IPS DF 6.9 (cell line): ENCODE results near the gene VWA2.

Experiments used
- DNase-seq: peaks from one replicate; pipeline ENCODE4 v3.0.0-alpha.2; 2013; ENCODE audit warnings: low read depth, low spot score
- H3K27ac ChIP-seq: one replicate; pipeline ENCODE4 v1.5.1; 2013; ENCODE audit warnings: low read length, control low read depth
- H3K27me3 ChIP-seq: 2 replicates; pipeline ENCODE4 v1.6.1; 2013; ENCODE audit warnings: mild to moderate bottlenecking, low read length; ENCODE audit not compliant: control insufficient read depth, insufficient read depth
- H3K36me3 ChIP-seq: 2 replicates; pipeline ENCODE4 v1.6.1; 2013; ENCODE audit warnings: low read length; ENCODE audit not compliant: control insufficient read depth, insufficient read depth
- H3K4me1 ChIP-seq: 2 replicates; pipeline ENCODE4 v1.6.1; 2013; ENCODE audit warnings: low read length; ENCODE audit not compliant: control insufficient read depth, insufficient read depth
- H3K4me3 ChIP-seq: 2 replicates; pipeline ENCODE4 v1.5.1; 2013; ENCODE audit warnings: mild to moderate bottlenecking, low read length
- H3K9me3 ChIP-seq: 2 replicates; pipeline ENCODE4 v1.6.1; 2013; ENCODE audit warnings: low read length, inconsistent platforms; ENCODE audit not compliant: control insufficient read depth, insufficient read depth
- WGBS: extraction: QIAGEN DNeasy Blood & Tissue Kit; methylation state at CpG from one replicate; pipeline ENCODE4 v1.1.7; 2013; ENCODE audit warnings: mixed read lengths, missing lambda C conversion rate; ENCODE audit not compliant: insufficient read length, insufficient coverage; 5-methylcytosine and 5-hydroxymethylcytosine counted together

Gene VWA2

DNA sequence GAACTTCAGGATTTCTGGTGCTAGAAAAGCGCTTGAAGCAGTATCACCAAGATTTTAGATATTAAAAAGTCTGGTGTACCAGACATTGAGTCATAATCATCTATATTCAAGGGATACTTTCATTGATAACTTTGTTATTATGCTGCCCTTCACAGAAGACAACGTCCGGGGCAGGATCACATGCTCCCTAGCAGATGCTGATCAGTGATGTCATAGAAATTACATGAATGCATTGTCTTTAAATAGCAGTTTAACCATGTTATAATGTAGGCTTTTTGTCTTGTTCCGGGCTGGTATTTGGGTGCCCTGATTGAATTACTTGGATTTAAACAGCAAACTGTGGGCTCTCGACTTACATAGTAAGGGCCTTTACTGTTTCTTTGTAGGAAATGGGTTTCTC, 54.0 kb downstream of the VWA2 start:
- no peaks in the 10 kb centered on the region; the same call in 1 of the 2 replicates for H3K9me3 ChIP-seq

DNA sequence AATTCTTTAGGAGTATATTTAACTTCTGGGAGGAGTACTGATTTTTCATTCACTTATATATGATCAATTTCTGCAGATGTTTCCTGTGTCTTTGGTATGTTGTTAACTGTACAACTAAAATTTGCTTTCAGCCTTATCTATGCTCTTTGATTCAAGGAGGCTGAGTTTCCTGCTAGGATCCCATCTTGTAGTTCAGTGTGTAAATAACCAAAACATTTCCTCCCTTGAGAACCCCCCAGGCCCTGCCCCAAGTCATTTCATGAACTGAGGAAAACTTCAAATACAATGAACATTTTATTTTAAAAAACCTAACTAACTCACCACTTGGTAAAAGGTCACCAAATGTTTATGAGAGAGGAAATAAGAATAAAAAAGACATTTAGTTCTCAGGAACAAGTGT, 55.5 kb downstream of the VWA2 start:
- Histone ChIP-seq H3K27me3 (no peaks in the 10 kb centered on the region), H3K36me3 (no peaks in the 10 kb centered on the region), H3K4me1 (no peaks in the 10 kb centered on the region), H3K9me3 (no peaks in the 10 kb centered on the region), H3K27ac (no peak overlapping the region), H3K4me3 (no peak overlapping the region)
- DNase-seq, result no peak

More for the DNA sequence above, 54.0 kb downstream of the VWA2 start:
- H3K27me3 ChIP-seq, result no peaks in the 10 kb centered on the region
- no peaks in the 10 kb centered on the region for H3K4me1 ChIP-seq
- DNase-seq, result no peak
- H3K36me3 ChIP-seq, result no peaks in the 10 kb centered on the region; the same call in 1 of the 2 replicates
- H3K27ac ChIP-seq, result no peak overlapping the region
- no CpG with 5 or more reads among the region's 5 CpGs for WGBS
- no peak overlapping the region for H3K4me3 ChIP-seq

DNA sequence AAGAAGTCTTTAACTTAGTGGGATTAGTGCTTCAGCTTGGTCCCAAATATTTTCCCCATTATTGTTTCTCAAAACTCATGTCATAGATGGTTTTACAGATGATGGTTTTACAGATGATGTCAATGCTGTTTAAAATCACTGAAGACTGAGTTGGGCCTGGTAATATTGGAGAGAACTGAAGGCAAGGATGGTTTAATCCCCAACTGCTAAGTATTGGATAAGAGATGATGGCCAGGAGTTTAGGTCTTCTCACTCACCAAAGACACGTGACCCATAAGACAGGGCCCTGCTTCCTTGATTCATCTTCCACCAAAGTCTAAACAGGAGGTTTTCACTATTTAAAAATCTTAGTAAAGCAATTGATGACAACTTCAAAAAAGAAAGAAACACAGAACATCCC, 56.3 kb downstream of the VWA2 start:
- no peak overlapping the region for H3K27ac ChIP-seq
- DNase-seq, result no peak
- no CpG with 5 or more reads among the region's 1 CpG for WGBS
- H3K4me3 ChIP-seq, result no peak overlapping the region
- no peaks in the 10 kb centered on the region for H3K36me3 ChIP-seq
- no peaks in the 10 kb centered on the region for H3K9me3 ChIP-seq
- no peaks in the 10 kb centered on the region for H3K4me1 ChIP-seq
- no peaks in the 10 kb centered on the region for H3K27me3 ChIP-seq

DNA sequence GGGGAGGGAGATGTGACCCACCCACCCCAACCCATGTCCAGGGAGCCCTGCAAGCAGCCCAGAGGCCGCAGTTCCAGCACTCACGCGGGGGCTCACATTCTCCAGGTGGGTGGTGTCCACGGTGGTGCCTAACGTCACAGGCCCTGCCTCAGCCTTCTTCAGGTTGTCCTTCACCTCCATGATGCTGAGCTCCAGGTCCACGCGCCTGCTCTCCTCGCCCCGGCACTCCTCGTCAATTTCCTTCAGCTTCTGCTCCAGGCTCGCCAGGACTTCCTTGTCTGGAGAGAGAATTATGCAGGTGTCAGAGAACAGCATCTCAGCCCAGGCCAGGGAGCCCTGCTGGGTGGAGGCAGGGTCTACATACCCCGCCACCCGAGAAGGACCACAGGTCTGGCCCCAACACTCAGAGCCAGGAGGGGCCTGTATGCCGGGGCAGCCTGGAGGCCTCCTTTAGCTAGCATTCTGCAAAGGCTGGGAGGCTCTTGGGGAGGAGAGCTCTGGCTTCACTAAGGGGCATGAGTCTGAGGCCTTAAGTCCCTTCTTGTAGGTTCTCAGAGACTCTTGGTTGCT, 58.2 kb downstream of the VWA2 start:
- Histone ChIP-seq H3K9me3 (no peaks in the 10 kb centered on the region), H3K27me3 (no peaks in the 10 kb centered on the region), H3K27ac (no peak overlapping the region), H3K36me3 (no peaks in the 10 kb centered on the region), H3K4me3 (no peak overlapping the region), H3K4me1 (no peaks in the 10 kb centered on the region)
- no peak for DNase-seq
- no CpG with 5 or more reads among the region's 14 CpGs for WGBS

DNA sequence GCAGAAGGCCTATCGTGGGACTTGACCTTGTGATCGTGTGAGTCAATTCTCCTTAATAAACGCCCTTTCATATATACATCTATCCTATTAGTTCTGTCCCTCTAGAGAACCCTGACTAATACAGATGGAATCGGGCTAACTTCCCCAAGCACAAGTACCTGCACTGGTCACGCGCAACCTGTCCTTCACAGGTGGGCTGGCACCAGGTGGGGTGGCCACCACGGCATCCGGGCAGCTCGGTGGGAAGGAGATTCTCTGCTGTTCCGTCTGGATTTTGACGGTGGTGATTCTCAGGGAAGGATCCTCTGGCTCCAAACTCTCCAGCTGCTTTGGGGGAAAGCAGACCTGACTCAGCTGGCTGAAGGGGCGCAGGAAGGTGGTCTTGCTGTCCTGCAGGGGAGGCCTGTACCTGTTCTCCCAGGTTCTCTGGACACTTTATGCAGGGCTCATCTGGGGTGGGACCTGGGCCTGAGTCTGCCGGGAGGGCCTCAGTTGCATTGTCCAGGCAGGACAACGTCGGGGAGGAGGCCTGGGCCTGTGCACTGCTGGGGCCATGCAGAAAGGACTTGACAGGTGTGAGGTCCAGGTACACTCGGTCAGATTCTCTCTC, 61.1 kb downstream of the VWA2 start:
- no CpG with 5 or more reads among the region's 16 CpGs for WGBS
- Histone ChIP-seq H3K27me3 (no peaks in the 10 kb centered on the region), H3K36me3 (no peaks in the 10 kb centered on the region), H3K9me3 (no peaks in the 10 kb centered on the region), H3K27ac (no peak overlapping the region), H3K4me3 (no peak overlapping the region), H3K4me1 (no peaks in the 10 kb centered on the region)
- DNase-seq, result no peak

DNA sequence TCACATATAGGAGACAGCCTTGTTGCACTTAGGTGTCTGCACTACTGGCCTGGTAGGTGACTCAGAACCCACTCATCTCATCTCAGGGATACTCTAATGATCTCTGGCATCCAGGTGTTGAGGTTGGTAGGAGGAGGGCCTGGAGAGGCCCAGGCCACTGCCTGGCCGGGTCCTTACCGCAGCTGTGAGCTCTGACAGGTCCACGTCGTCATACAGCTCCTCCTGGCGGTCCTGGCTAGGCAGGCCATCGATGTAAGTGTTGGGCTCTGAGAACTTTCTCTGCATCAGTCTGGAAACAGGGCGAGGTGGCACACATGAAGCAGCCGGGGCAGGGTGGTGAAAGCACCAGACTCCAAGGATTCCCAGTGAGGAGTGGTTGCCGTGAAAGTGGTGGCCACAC, 62.1 kb downstream of the VWA2 start:
- no peaks in the 10 kb centered on the region for H3K36me3 ChIP-seq
- DNase-seq, result no peak
- H3K4me3 ChIP-seq, result no peak overlapping the region
- no peak overlapping the region for H3K27ac ChIP-seq
- H3K27me3 ChIP-seq, result no peaks in the 10 kb centered on the region
- no peaks in the 10 kb centered on the region for H3K9me3 ChIP-seq
- WGBS, result no CpG with 5 or more reads among the region's 9 CpGs
- H3K4me1 ChIP-seq, result no peaks in the 10 kb centered on the region; the same call in 1 of the 2 replicates

DNA sequence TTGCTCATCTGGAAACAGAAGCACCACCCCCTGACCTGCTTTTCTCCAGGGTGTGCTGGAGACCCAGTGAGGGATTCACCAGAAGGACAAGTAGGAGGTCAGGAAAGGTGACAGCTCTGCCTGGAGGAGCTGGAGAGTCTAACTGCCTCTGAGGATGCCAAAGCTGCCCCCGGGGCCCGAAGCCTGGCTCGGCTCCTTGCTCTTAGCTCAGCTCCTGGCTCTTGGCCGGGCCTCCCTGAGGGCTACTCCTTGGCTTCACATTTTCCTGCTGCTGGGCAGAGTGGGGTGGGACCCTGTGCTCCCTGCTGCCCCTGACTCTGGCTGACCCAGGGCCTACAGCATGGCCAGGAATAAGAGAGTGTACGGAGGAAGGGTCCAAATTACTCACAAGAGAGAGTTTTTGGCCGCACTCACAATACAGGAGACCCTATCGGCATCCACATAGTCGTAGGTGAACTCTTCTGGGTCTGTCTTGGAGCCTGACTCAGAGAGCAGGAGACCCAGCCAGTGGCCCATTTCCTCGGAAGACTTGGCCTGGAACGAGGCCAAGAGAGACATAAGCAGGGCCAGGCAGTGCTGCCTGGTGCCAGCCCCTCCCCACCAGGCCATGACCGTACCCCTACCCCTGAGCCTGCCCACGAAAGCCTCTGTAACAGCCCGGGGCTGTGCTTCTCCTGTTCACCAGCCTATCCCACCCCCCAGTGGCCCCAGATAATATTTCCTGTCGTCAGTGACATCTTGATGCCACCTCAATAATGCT, 63.1 kb downstream of the VWA2 start:
- no CpG with 5 or more reads among the region's 14 CpGs for WGBS
- Histone ChIP-seq H3K4me3 (no peak overlapping the region), H3K4me1 (no peaks in the 10 kb centered on the region; the same call in 1 of the 2 replicates), H3K27ac (no peak overlapping the region), H3K9me3 (no peaks in the 10 kb centered on the region), H3K27me3 (no peaks in the 10 kb centered on the region), H3K36me3 (no peaks in the 10 kb centered on the region)
- DNase-seq, result no peak

DNA sequence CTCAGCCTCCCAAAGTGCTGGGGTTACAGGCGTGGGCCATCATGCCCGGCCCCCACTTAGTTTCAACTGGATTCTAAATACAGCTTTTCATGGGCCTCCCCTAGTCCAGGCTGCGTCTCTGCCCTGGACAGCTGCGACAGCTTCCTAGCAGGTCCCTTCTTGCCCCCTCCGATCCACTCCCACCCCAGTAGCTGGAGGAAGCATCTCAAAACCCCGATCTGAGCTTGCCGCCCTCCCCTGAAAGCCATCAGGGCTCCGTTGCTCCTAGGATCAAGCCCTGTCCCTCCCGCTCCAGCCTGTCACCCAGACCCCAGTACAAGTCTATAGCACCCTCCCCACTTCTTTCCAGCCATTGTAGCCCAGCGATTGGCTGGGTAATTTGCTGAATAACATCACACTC, 64.5 kb downstream of the VWA2 start:
- no peaks in the 10 kb centered on the region for H3K36me3 ChIP-seq
- H3K4me3 ChIP-seq, result no peak overlapping the region
- H3K27ac ChIP-seq, result no peak overlapping the region
- H3K9me3 ChIP-seq, result no peaks in the 10 kb centered on the region
- no peaks in the 10 kb centered on the region; the same call in 1 of the 2 replicates for H3K4me1 ChIP-seq
- WGBS, result no CpG with 5 or more reads among the region's 10 CpGs
- H3K27me3 ChIP-seq, result no peaks in the 10 kb centered on the region
- DNase-seq, result no peak

DNA sequence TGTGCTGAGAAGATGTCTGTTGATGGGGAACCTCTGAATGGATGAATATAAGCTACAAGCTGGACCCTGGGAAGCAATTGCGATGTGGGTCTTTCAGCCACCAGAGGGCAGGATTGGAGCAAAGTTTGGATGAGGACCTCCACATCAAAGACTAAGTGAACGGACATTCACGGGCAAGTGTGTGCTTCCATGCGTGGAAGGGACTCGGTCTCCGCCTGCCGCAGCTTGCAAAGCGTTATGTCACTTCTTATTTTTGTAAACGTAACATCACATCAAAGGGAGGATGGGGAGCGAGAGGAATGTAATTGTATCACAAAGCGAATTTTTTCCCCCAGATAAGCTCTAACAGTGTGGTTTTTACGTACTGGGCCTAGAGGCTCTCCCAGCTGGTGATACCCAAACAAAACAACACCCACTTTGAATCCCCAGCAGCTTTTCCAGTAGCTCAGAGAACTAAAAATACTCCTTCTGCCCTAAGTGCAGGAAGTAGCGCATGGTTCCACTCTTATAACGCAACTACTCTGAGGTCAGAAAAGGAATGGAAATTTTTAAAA, 65.0 kb downstream of the VWA2 start:
- Histone ChIP-seq H3K4me3 (peak overlapping the region; percentile 66; the same call in 1 of the 2 replicates), H3K27ac (no peak overlapping the region), H3K9me3 (no peaks in the 10 kb centered on the region), H3K27me3 (no peaks in the 10 kb centered on the region), H3K4me1 (no peaks in the 10 kb centered on the region; the same call in 1 of the 2 replicates), H3K36me3 (no peaks in the 10 kb centered on the region)
- WGBS, result no CpG with 5 or more reads among the region's 14 CpGs
- DNase-seq, result peak; percentile 71

DNA sequence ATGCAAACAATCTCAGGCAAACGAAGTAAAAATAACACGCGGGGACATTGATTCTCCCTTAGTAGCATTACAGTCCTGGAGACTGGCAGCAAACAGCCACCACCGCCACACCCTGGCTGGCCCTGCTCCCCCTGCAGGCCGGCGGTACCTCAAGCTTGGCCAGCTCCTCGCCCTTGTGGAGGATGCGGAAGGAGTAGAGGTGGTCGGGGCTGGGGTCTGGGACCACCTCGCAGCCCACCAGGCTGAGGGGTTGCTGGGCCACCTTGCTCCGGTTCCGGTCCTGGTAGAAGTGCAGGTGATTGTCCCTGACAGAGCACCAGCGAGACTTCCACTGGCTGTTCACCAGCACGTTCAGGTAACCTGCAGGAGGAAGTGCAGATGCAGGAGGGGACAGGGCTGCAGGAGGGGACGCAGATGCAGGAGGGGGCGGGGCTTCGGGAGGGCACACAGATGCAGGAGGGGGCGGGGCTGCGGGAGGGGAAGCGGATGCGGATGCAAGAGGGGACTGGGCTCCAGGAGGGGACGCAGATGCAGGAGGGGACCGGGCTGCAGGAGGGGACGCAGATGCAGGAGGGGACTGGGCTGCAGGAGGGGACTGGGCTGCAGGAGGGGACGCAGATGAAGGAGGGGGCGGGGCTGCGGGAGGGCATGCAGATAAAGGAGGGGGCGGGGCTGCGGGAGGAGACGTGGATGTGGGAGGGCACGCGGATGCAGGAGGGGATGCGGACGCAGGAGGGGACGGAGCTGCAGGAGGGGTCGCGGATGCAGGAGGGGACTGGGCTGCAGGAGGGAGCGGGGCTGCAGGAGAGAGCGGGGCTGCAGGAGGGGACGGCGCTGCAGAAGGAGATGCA, 65.7 kb downstream of the VWA2 start:
- H3K4me3 ChIP-seq, result peak overlapping the region; percentile 66; the same call in 1 of the 2 replicates
- H3K27ac ChIP-seq, result no peak overlapping the region
- peak; percentile 48 for DNase-seq

More for the DNA sequence above, 65.7 kb downstream of the VWA2 start:
- no peaks in the 10 kb centered on the region for H3K36me3 ChIP-seq
- H3K27me3 ChIP-seq, result no peaks in the 10 kb centered on the region
- H3K9me3 ChIP-seq, result no peaks in the 10 kb centered on the region
- WGBS, result no CpG with 5 or more reads among the region's 41 CpGs
- H3K4me1 ChIP-seq, result no peaks in the 10 kb centered on the region; the same call in 1 of the 2 replicates
